DOHH2 (cell line): Measurements from ENCODE around the gene PITPNC1.
A peak's percentile ranks its signal among the peaks of the same experiment; 100 is the strongest.

Experiments
- H3F3A ChIP-seq: fragments of 200-600 bp; sonication (generic), shearing (Covaris generic); 2 replicates; pipeline ENCODE4 v1.6.0; 2016; ENCODE audit warnings: antibody characterized with exemption, mild to moderate bottlenecking; ENCODE audit not compliant: control insufficient read depth, insufficient read depth
- H3K27ac ChIP-seq: fragments of 200-600 bp; sonication (generic); 2 replicates; pipeline ENCODE4 v1.5.1; 2014; ENCODE audit warnings: low read depth, mild to moderate bottlenecking, low read length, moderate library complexity
- H3K27me3 ChIP-seq: fragments of 200-600 bp; sonication (generic); 2 replicates; pipeline ENCODE4 v1.6.1; 2014; ENCODE audit warnings: mild to moderate bottlenecking, low read length, mixed read lengths; ENCODE audit not compliant: control insufficient read depth
- H3K36me3 ChIP-seq: fragments of 200-600 bp; sonication (generic); 2 replicates; pipeline ENCODE4 v1.6.1; 2014; ENCODE audit warnings: mild to moderate bottlenecking, low read length, moderate library complexity, mixed read lengths; ENCODE audit not compliant: control insufficient read depth
- H3K4me1 ChIP-seq: fragments of 200-600 bp; sonication (generic); 2 replicates; pipeline ENCODE4 v1.6.1; 2014; ENCODE audit warnings: mild to moderate bottlenecking, low read length, mixed read lengths; ENCODE audit not compliant: control insufficient read depth
- H3K4me2 ChIP-seq: fragments of 200-600 bp; sonication (generic); 2 replicates; pipeline ENCODE4 v1.6.0; 2014; ENCODE audit warnings: mild to moderate bottlenecking, low read length, moderate library complexity
- H3K4me3 ChIP-seq: fragments of 200-600 bp; sonication (generic); 2 replicates; pipeline ENCODE4 v1.5.1; 2014; ENCODE audit warnings: mild to moderate bottlenecking, low read length, mixed read lengths
- H3K79me2 ChIP-seq: fragments of 200-600 bp; sonication (generic); 2 replicates; pipeline ENCODE4 v1.6.1; 2014; ENCODE audit warnings: mild to moderate bottlenecking, low read length, mixed read lengths; ENCODE audit not compliant: control insufficient read depth
- H3K9me2 ChIP-seq: fragments of 200-600 bp; sonication (generic); replicated peaks from 2 replicates; pipeline ENCODE4 v1.6.1; 2014; ENCODE audit warnings: mild to moderate bottlenecking, low read length, mixed read lengths; ENCODE audit not compliant: control insufficient read depth
- H3K9me3 ChIP-seq: fragments of 200-600 bp; sonication (generic); 2 replicates; pipeline ENCODE4 v1.6.1; 2014; ENCODE audit warnings: antibody characterized with exemption, low read length, mixed read lengths; ENCODE audit not compliant: control insufficient read depth, insufficient read depth
- H4K20me1 ChIP-seq: fragments of 200-600 bp; sonication (generic); 2 replicates; pipeline ENCODE4 v1.6.0; 2014; ENCODE audit warnings: low read depth, mild to moderate bottlenecking, antibody characterized with exemption, low read length, moderate library complexity; ENCODE audit not compliant: control insufficient read depth, insufficient read depth
- EZH2phosphoT487 ChIP-seq: fragments of 200-600 bp; sonication (generic); IDR thresholded peaks from 2 replicates; pipeline ENCODE4 v1.6.1; 2017; ENCODE audit warnings: borderline replicate concordance, mild to moderate bottlenecking, antibody characterized with exemption, low read length, moderate library complexity, mixed read lengths
- TF ChIP-seq, protein P1 (sequence below): fragments of 200-600 bp; sonication (generic); IDR thresholded peaks from one replicate; pipeline ENCODE4 v1.5.1; 2014; ENCODE audit warnings: antibody characterized with exemption, mild to moderate bottlenecking, low read depth, low read length; ENCODE audit not compliant: poor library complexity, severe bottlenecking

Gene PITPNC1

DNA sequence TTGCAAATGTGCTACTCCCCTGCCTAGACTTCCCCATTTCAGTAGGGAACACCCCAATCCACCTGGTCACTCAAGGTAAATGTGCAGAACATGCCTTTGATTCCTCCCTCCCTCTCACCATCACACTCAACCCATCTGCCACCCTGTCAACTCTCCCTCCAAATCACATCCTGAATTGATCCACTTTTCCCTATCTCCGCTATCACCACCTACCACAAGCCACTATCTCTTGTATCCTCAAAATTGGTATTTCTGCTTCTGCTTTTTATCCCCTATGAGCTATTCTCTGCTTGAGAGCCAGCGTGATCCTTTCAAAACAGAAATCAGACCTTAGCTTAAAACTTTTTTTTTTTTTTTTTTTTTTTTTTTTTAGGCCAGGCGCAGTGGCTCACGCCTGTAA, 335.3 kb downstream of the PITPNC1 start:
- H3K36me3 ChIP-seq: no peaks in the 10 kb centered on the region; the same call in 1 of the 2 replicates
- no peaks in the 10 kb centered on the region for H4K20me1 ChIP-seq
- no peaks in the 10 kb centered on the region for H3F3A ChIP-seq
- H3K4me2 ChIP-seq: no peak overlapping the region
- TF ChIP-seq, protein P1, sequence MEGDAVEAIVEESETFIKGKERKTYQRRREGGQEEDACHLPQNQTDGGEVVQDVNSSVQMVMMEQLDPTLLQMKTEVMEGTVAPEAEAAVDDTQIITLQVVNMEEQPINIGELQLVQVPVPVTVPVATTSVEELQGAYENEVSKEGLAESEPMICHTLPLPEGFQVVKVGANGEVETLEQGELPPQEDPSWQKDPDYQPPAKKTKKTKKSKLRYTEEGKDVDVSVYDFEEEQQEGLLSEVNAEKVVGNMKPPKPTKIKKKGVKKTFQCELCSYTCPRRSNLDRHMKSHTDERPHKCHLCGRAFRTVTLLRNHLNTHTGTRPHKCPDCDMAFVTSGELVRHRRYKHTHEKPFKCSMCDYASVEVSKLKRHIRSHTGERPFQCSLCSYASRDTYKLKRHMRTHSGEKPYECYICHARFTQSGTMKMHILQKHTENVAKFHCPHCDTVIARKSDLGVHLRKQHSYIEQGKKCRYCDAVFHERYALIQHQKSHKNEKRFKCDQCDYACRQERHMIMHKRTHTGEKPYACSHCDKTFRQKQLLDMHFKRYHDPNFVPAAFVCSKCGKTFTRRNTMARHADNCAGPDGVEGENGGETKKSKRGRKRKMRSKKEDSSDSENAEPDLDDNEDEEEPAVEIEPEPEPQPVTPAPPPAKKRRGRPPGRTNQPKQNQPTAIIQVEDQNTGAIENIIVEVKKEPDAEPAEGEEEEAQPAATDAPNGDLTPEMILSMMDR: no peak
- no peak for TF ChIP-seq EZH2phosphoT487
- H3K4me3 ChIP-seq: no peak overlapping the region
- peaks cover 9% of the 10 kb centered on the region for H3K79me2 ChIP-seq
- H3K4me1 ChIP-seq: peaks cover 13% of the 10 kb centered on the region
- H3K9me2 ChIP-seq: no peaks in the 10 kb centered on the region
- H3K27me3 ChIP-seq: no peaks in the 10 kb centered on the region
- H3K9me3 ChIP-seq: no peaks in the 10 kb centered on the region
- no peak overlapping the region for H3K27ac ChIP-seq

DNA sequence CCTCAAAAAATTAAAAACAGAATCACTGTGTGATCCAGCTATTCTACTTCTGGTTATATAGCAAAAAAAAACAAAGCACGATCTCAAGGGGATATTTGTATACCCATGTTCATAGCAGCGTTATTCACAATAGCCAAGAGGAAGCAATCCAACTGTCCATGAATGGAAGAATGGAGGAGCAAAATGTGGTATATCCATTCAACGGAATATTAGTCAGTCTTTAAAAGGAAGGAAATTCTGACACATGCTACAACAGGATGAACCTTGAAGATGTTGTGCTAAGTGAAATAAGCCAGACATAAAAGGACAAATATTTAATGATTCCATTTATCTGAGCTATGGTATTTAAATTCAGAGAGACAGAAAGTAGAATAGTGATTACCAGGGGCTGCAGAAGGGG, 336.1 kb downstream of the PITPNC1 start:
- Histone ChIP-seq H3K27me3 (no peaks in the 10 kb centered on the region), H3K4me2 (no peak overlapping the region), H3K4me1 (peaks cover 10% of the 10 kb centered on the region), H3K79me2 (peaks cover 15% of the 10 kb centered on the region), H3K9me2 (no peaks in the 10 kb centered on the region), H3F3A (no peaks in the 10 kb centered on the region), H3K36me3 (peaks cover 4% of the 10 kb centered on the region), H3K4me3 (no peak overlapping the region), H3K9me3 (no peaks in the 10 kb centered on the region), H3K27ac (no peak overlapping the region), H4K20me1 (no peaks in the 10 kb centered on the region)
- no peak for TF ChIP-seq EZH2phosphoT487
- TF ChIP-seq, protein P1: no peak

DNA sequence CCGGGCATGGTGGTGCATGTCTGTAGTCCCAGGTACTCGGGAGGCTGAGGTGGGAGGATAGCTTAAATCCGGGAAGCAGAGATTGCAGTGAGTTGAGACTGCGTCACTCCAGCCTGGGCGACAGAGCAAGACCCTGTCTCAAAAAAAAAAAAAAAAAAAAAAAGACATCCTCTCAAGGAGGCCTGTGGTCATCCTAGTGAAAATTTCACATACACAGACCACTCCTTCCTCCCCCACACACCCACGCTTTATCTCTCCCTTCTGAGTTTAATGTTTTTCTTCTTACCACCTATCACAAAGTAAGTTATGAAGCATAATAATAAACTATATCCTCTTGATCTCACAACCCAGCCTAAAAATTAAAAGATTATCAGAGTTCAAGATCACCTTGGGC, 339.3 kb downstream of the PITPNC1 start:
- Histone ChIP-seq H3K27ac (peak overlapping the region; percentile 84), H3K27me3 (no peaks in the 10 kb centered on the region), H3K4me1 (peaks cover 24% of the 10 kb centered on the region), H3F3A (peaks cover 7% of the 10 kb centered on the region; the same call in 1 of the 2 replicates), H3K4me2 (peak overlapping the region; percentile 61), H3K79me2 (peaks cover 46% of the 10 kb centered on the region), H4K20me1 (no peaks in the 10 kb centered on the region), H3K36me3 (peaks cover 36% of the 10 kb centered on the region), H3K9me2 (no peaks in the 10 kb centered on the region), H3K9me3 (no peaks in the 10 kb centered on the region), H3K4me3 (peak overlapping the region; percentile 85)
- TF ChIP-seq EZH2phosphoT487: no peak
- TF ChIP-seq, protein P1: no peak

DNA sequence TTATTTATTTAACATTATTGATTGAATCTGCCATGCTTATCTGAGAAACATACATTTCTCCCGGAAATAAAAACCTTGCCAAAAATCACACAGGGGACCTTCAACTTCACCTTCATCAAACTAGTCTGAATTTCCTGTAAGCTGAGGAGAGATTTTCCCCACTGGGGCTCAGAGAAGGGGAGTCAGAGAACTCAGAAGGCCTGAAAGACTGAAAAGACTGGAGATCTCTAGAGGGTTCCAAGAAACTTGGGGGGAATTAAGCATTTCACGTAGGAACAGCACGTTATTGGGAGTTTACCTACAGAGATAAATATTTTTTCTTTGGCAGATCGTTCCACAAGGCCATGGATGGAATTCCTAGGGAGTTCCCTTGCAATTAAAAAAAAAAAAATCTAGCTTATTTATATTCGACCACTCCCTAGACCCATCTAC, 340.1 kb downstream of the PITPNC1 start:
- Histone ChIP-seq H3K79me2 (peaks cover 54% of the 10 kb centered on the region), H3K27ac (peak overlapping the region; percentile 84)

More for the DNA sequence above, 340.1 kb downstream of the PITPNC1 start:
- Histone ChIP-seq H3K4me2 (peak overlapping the region; percentile 61), H3K27me3 (no peaks in the 10 kb centered on the region), H3K4me3 (peak overlapping the region; percentile 85), H3K9me2 (no peaks in the 10 kb centered on the region), H4K20me1 (no peaks in the 10 kb centered on the region), H3F3A (peaks cover 7% of the 10 kb centered on the region; the same call in 1 of the 2 replicates), H3K9me3 (no peaks in the 10 kb centered on the region), H3K36me3 (peaks cover 44% of the 10 kb centered on the region), H3K4me1 (peaks cover 24% of the 10 kb centered on the region)
- TF ChIP-seq, protein P1: no peak
- no peak for TF ChIP-seq EZH2phosphoT487
